IMR-90 (cell line): Measurements from ENCODE around the gene RALGAPA2. TPM values are rescaled to one million over a fixed set of nuclear protein-coding genes. Genes with fewer than 3 reads are reported as not detected.

Experiments used
- ATAC-seq: fragments of 200-7000 bp; cut with Tn5 transposase; 2 replicates; pipeline ENCODE4 v1.9.1; 2020; ENCODE audit warnings: low read depth, mild to moderate bottlenecking, moderate library complexity
- BruUV-seq: library from RNA; stranded (reverse); fragments of 400-500 nt; replicated peaks from 2 replicates; lab custom pipeline; 2021; lab: Mats Ljungman, UMichigan
- CTCF ChIA-PET: fragments of 300-600 bp; formaldehyde crosslinking; extraction: SDS; loops from one replicate; lab custom pipeline; 2021; ENCODE audit warnings: antibody characterized with exemption; lab: Yijun Ruan, JAX
- POLR2A ChIA-PET: fragments of 300-600 bp; sonication (Branson Sonifier 250); formaldehyde crosslinking; loops from one replicate; lab custom pipeline; 2022; ENCODE audit warnings: antibody characterized with exemption; ENCODE audit not compliant: unreplicated experiment; lab: Charles Lee
- DNase-seq: peaks from one replicate; pipeline ENCODE4 v3.0.0; 2013
- H2AFZ ChIP-seq: replicated peaks from 2 replicates; pipeline ENCODE3; 2013; ENCODE audit warnings: low read length, mild to moderate bottlenecking; ENCODE audit not compliant: poor library complexity
- H2AK5ac ChIP-seq: 2 replicates; pipeline ENCODE4 v1.6.1; 2013; ENCODE audit warnings: low read depth, low read length, inconsistent platforms
- H2AK9ac ChIP-seq: replicated peaks from 2 replicates; pipeline ENCODE3; 2013; ENCODE audit warnings: mild to moderate bottlenecking, low read depth, low read length, moderate library complexity; ENCODE audit not compliant: poor library complexity
- H2BK120ac ChIP-seq: 2 replicates; pipeline ENCODE4 v1.6.1; 2013; ENCODE audit warnings: low read depth, low read length, inconsistent platforms
- H2BK15ac ChIP-seq: 3 replicates; pipeline ENCODE4 v1.6.1; 2013; ENCODE audit warnings: low read depth, low read length, inconsistent platforms
- H2BK20ac ChIP-seq: 2 replicates; pipeline ENCODE4 v1.6.1; 2013; ENCODE audit warnings: low read depth, mild to moderate bottlenecking, inconsistent platforms, low read length, moderate library complexity
- H2BK5ac ChIP-seq: 2 replicates; pipeline ENCODE4 v1.6.1; 2013; ENCODE audit warnings: mild to moderate bottlenecking, low read depth, low read length, inconsistent platforms; ENCODE audit not compliant: poor library complexity, severe bottlenecking
- H3K14ac ChIP-seq: replicated peaks from 2 replicates; pipeline ENCODE4 v1.6.1; 2013; ENCODE audit warnings: low read depth, low read length, inconsistent platforms
- H3K18ac ChIP-seq: 2 replicates; pipeline ENCODE4 v1.6.1; 2013; ENCODE audit warnings: low read depth, low read length, control low read depth
- H3K23ac ChIP-seq: 2 replicates; pipeline ENCODE4 v1.6.1; 2013; ENCODE audit warnings: low read depth, low read length, inconsistent platforms
- H3K27ac ChIP-seq: 2 replicates; pipeline ENCODE4 v1.5.1; 2013; ENCODE audit warnings: mild to moderate bottlenecking, control low read depth, low read length; ENCODE audit not compliant: insufficient read depth
- H3K27me3 ChIP-seq: 2 replicates; pipeline ENCODE4 v1.6.1; 2013; ENCODE audit warnings: low read length; ENCODE audit not compliant: control insufficient read depth, insufficient read depth
- H3K36me3 ChIP-seq: 2 replicates; pipeline ENCODE4 v1.6.1; 2013; ENCODE audit warnings: low read length, mixed read lengths; ENCODE audit not compliant: control insufficient read depth, insufficient read depth
- H3K4ac ChIP-seq: 2 replicates; pipeline ENCODE4 v1.6.1; 2013; ENCODE audit warnings: low read depth, low read length, inconsistent platforms
- H3K4me1 ChIP-seq: 2 replicates; pipeline ENCODE4 v1.6.1; 2013; ENCODE audit warnings: low read length, mixed read lengths; ENCODE audit not compliant: control insufficient read depth, insufficient read depth
- H3K4me2 ChIP-seq: 2 replicates; pipeline ENCODE4 v1.6.1; 2013; ENCODE audit warnings: low read depth, mild to moderate bottlenecking, control low read depth, low read length, moderate library complexity
- H3K4me3 ChIP-seq: 2 replicates; pipeline ENCODE4 v1.5.1; 2013; ENCODE audit warnings: low read depth, mild to moderate bottlenecking, control low read depth, low read length, moderate library complexity; ENCODE audit not compliant: insufficient read depth
- H3K56ac ChIP-seq: 2 replicates; pipeline ENCODE4 v1.6.1; 2013; ENCODE audit warnings: low read length, inconsistent platforms; ENCODE audit not compliant: insufficient read depth; ENCODE audit errors: extremely low read depth
- H3K79me1 ChIP-seq, 2 experiments: 2 replicates each; pipeline ENCODE4 v1.6.1; 2013; ENCODE audit warnings: low read length in 2 of 2, inconsistent platforms in 1 of 2, low read depth in 1 of 2
- H3K9ac ChIP-seq: 2 replicates; pipeline ENCODE4 v1.6.1; 2013; ENCODE audit warnings: low read depth, low read length, control low read depth
- H3K9me1 ChIP-seq: 2 replicates; pipeline ENCODE4 v1.6.1; 2013; ENCODE audit warnings: low read length, inconsistent platforms; ENCODE audit not compliant: insufficient read depth
- H3K9me3 ChIP-seq: 2 replicates; pipeline ENCODE4 v1.6.1; 2013; ENCODE audit warnings: low read length; ENCODE audit not compliant: control insufficient read depth, insufficient read depth
- H4K20me1 ChIP-seq: 2 replicates; pipeline ENCODE4 v1.6.1; 2013; ENCODE audit warnings: low read length, inconsistent platforms; ENCODE audit not compliant: insufficient read depth
- H4K5ac ChIP-seq: 2 replicates; pipeline ENCODE4 v1.6.1; 2013; ENCODE audit warnings: mild to moderate bottlenecking, low read depth, low read length, control low read depth
- H4K8ac ChIP-seq, 2 experiments: 2 replicates each; pipeline ENCODE4 v1.6.1; 2013; ENCODE audit warnings: low read depth in 2 of 2, low read length in 2 of 2, control low read depth in 1 of 2, inconsistent platforms in 1 of 2
- H4K91ac ChIP-seq: 2 replicates; pipeline ENCODE4 v1.6.1; 2013; ENCODE audit warnings: low read depth, low read length, inconsistent platforms; ENCODE audit not compliant: insufficient read depth
- BHLHE40 ChIP-seq: fragments of 150-350 bp; IDR thresholded peaks from 2 replicates; pipeline ENCODE4 v1.6.1; 2016; ENCODE audit warnings: mild to moderate bottlenecking, low read depth, low read length
- CEBPB ChIP-seq: IDR thresholded peaks from 2 replicates; pipeline ENCODE4 v1.6.1; 2012; ENCODE audit warnings: low read depth, low read length, improper control_type of control experiment
- CHD1 ChIP-seq: IDR thresholded peaks from 2 replicates; pipeline ENCODE4 v1.6.1; 2012; ENCODE audit warnings: low read depth, low read length, improper control_type of control experiment
- FOS ChIP-seq: fragments of 150-350 bp; IDR thresholded peaks from 2 replicates; pipeline ENCODE4 v1.6.1; 2016; ENCODE audit warnings: low read depth, low read length
- MAFK ChIP-seq: IDR thresholded peaks from 2 replicates; pipeline ENCODE4 v1.6.1; 2012; ENCODE audit warnings: low read depth, low read length, improper control_type of control experiment
- MAZ ChIP-seq: IDR thresholded peaks from 2 replicates; pipeline ENCODE4 v1.6.1; 2012; ENCODE audit warnings: low read depth, mild to moderate bottlenecking, low read length, improper control_type of control experiment, moderate library complexity, borderline replicate concordance
- MXI1 ChIP-seq: IDR thresholded peaks from 2 replicates; pipeline ENCODE4 v1.6.1; 2012; ENCODE audit warnings: low read depth, mild to moderate bottlenecking, low read length, moderate library complexity, borderline replicate concordance
- NFE2L2 ChIP-seq: fragments of 150-350 bp; IDR thresholded peaks from 2 replicates; pipeline ENCODE4 v1.6.1; 2016; ENCODE audit warnings: low read depth, mild to moderate bottlenecking, low read length
- POLR2A ChIP-seq: IDR thresholded peaks from 2 replicates; pipeline ENCODE4 v1.6.1; 2012; ENCODE audit warnings: mild to moderate bottlenecking, low read depth, low read length
- RAD21 ChIP-seq: IDR thresholded peaks from 2 replicates; pipeline ENCODE4 v1.6.1; 2012; ENCODE audit warnings: low read length, improper control_type of control experiment
- RCOR1 ChIP-seq: IDR thresholded peaks from 2 replicates; pipeline ENCODE4 v1.6.1; 2012; ENCODE audit warnings: mild to moderate bottlenecking, low read length, improper control_type of control experiment; ENCODE audit not compliant: insufficient replicate concordance
- RFX5 ChIP-seq: IDR thresholded peaks from 2 replicates; pipeline ENCODE4 v1.8.0; 2012; ENCODE audit warnings: low read depth, mild to moderate bottlenecking, low read length, moderate library complexity
- SMC3 ChIP-seq: fragments of 150-350 bp; IDR thresholded peaks from 2 replicates; pipeline ENCODE4 v1.6.1; 2016; ENCODE audit warnings: low read depth, mild to moderate bottlenecking, antibody characterized with exemption, low read length, moderate library complexity
- WGBS, 2 experiments: methylation state at CpG; one replicate each; pipeline versions ENCODE4 v1.1.5 to v1.1.7; 2013; ENCODE audit warnings: missing lambda C conversion rate in 2 of 2; ENCODE audit not compliant: insufficient read length in 1 of 2; ENCODE audit errors: extremely low coverage in 2 of 2; 5-methylcytosine and 5-hydroxymethylcytosine counted together
- dilution Hi-C: fragments of 300-500 bp; cut with HindIII; formaldehyde crosslinking; loops from one replicate; pipeline ENCODE4 v1.14.3; 2018; ENCODE audit warnings: low sequenced_read_pairs; ENCODE audit not compliant: unreplicated experiment
- in situ Hi-C: fragments of 300-500 bp; cut with MboI; formaldehyde crosslinking; loops from 3 replicates; pipeline ENCODE4 v1.14.3; 2019; ENCODE audit warnings: low sequenced_read_pairs, inconsistent platforms, mixed read lengths
- intact Hi-C: fragments of 100-400 bp; cut with micrococcal nuclease; formaldehyde crosslinking; loops from 2 replicates; pipeline ENCODE4 v1.10.0; 2022
- polyA plus RNA-seq, 3 experiments: library from polyadenylated mRNA; depleted of rRNA; stranded (reverse); fragments of >200 nt; gene quantifications; 2 replicates each; pipeline ENCODE4 v1.2.3, GENCODE V29; 2012; ENCODE audit warnings: low replicate concordance in 1 of 3
- total RNA-seq: library from RNA; depleted of rRNA; stranded (reverse); fragments of >200 nt; gene quantifications from 2 replicates; pipeline ENCODE4 v1.2.3, GENCODE V29; 2012
- TF ChIP-seq, protein P1 (sequence below): conservative IDR thresholded peaks from 2 replicates; pipeline ENCODE4 v1.5.1; 2012; ENCODE audit warnings: mild to moderate bottlenecking, low read depth, low read length, improper control_type of control experiment
- TF ChIP-seq, protein P2 (sequence below): fragments of 150-350 bp; IDR thresholded peaks from 2 replicates; pipeline ENCODE4 v1.6.1; 2016; ENCODE audit warnings: low read depth, mild to moderate bottlenecking, low read length, moderate library complexity, borderline replicate concordance
- TF ChIP-seq, protein P3 (sequence below): fragments of 150-350 bp; IDR thresholded peaks from 2 replicates; pipeline ENCODE4 v1.6.1; 2017; ENCODE audit warnings: mild to moderate bottlenecking, antibody characterized with exemption, low read length, low read depth

RALGAPA2 gene
- total and polyA plus RNA-seq, 2 of the 4 experiments (the other 2 are of a cell fraction): 1.3 to 3.9 TPM

DNA sequence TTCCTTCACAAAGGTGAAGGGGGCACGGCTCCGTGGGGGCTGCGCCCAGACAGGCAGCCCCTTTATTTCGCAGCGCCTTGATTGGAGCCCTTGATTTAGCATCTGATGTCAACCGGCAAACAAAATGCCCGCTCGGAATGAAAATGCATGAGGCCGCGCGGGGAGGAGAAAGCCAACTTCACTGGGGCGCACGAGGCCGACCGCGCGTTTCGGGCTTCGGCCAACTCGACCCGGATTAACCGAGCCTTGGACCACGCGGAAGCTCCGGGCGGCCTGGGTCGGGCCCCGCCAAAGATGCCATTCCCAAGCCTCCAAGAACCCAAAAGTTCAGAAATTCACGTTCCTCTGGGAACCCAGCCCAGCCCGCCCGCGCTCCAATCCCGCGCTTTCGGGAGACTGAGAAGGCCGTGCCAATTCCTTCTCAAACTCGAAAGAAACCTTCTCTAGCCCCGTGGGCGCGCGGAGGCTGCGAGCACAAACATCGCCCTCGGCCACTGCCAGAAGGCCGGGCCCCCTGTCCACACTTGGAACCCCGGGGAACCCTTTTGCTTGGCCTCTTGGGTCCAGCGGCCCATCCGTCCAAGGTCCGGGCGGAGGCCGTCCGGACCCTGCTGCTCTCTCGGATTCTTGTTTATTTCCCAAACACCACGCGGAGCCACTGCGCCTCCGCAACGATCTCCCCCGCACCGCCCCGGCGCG, 345.4 kb downstream of the RALGAPA2 start:
- H2BK5ac ChIP-seq: no peak overlapping the region
- H3K18ac ChIP-seq: no peak overlapping the region
- H3K36me3 ChIP-seq: no peaks in the 10 kb centered on the region
- no peak overlapping the region for H2AFZ ChIP-seq
- peaks cover 95% of the 10 kb centered on the region for H3K27me3 ChIP-seq
- dilution Hi-C loops: no loop called here
- H3K9me1 ChIP-seq: no peaks in the 10 kb centered on the region
- intact Hi-C loops: no loop called here
- in situ Hi-C loops: no loop called here
- no peak overlapping the region for H3K4me3 ChIP-seq
- TF ChIP-seq RAD21 (no peak), MXI1 (no peak), MAFK (no peak), POLR2A (no peak), NFE2L2 (no peak), BHLHE40 (no peak), RCOR1 (no peak), CHD1 (no peak), FOS (no peak), RFX5 (no peak), CEBPB (no peak), MAZ (no peak), SMC3 (no peak)
- TF ChIP-seq, protein P1, sequence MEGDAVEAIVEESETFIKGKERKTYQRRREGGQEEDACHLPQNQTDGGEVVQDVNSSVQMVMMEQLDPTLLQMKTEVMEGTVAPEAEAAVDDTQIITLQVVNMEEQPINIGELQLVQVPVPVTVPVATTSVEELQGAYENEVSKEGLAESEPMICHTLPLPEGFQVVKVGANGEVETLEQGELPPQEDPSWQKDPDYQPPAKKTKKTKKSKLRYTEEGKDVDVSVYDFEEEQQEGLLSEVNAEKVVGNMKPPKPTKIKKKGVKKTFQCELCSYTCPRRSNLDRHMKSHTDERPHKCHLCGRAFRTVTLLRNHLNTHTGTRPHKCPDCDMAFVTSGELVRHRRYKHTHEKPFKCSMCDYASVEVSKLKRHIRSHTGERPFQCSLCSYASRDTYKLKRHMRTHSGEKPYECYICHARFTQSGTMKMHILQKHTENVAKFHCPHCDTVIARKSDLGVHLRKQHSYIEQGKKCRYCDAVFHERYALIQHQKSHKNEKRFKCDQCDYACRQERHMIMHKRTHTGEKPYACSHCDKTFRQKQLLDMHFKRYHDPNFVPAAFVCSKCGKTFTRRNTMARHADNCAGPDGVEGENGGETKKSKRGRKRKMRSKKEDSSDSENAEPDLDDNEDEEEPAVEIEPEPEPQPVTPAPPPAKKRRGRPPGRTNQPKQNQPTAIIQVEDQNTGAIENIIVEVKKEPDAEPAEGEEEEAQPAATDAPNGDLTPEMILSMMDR: no peak
- TF ChIP-seq, protein P2, sequence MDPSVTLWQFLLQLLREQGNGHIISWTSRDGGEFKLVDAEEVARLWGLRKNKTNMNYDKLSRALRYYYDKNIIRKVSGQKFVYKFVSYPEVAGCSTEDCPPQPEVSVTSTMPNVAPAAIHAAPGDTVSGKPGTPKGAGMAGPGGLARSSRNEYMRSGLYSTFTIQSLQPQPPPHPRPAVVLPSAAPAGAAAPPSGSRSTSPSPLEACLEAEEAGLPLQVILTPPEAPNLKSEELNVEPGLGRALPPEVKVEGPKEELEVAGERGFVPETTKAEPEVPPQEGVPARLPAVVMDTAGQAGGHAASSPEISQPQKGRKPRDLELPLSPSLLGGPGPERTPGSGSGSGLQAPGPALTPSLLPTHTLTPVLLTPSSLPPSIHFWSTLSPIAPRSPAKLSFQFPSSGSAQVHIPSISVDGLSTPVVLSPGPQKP: no peak
- TF ChIP-seq, protein P3, sequence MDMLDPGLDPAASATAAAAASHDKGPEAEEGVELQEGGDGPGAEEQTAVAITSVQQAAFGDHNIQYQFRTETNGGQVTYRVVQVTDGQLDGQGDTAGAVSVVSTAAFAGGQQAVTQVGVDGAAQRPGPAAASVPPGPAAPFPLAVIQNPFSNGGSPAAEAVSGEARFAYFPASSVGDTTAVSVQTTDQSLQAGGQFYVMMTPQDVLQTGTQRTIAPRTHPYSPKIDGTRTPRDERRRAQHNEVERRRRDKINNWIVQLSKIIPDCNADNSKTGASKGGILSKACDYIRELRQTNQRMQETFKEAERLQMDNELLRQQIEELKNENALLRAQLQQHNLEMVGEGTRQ: no peak
- 2% methylated on average over 24 of the region's 63 CpGs; no CpG with 5 or more reads in 1 of the 2 experiments for WGBS, 2 experiments
- no peak overlapping the region for H4K91ac ChIP-seq
- H4K20me1 ChIP-seq: no peaks in the 10 kb centered on the region
- no peak overlapping the region for H3K27ac ChIP-seq
- H2BK15ac ChIP-seq: no peak overlapping the region
- H3K4ac ChIP-seq: no peak overlapping the region
- DNase-seq (no peak), ATAC-seq (no peak)
- H3K9ac ChIP-seq: no peak overlapping the region
- no peak overlapping the region for H4K8ac ChIP-seq
- no peak overlapping the region for H3K14ac ChIP-seq
- no peak overlapping the region for H2BK20ac ChIP-seq
- no peak overlapping the region for H3K23ac ChIP-seq
- POLR2A ChIA-PET: no interaction called here
- no TSS peak for BruUV-seq
- no peak overlapping the region for H2AK5ac ChIP-seq
- H3K4me1 ChIP-seq: peaks cover 2% of the 10 kb centered on the region; the same call in 1 of the 2 replicates
- no peaks in the 10 kb centered on the region for H3K79me1 ChIP-seq
- H3K56ac ChIP-seq: no peak overlapping the region
- no peak overlapping the region for H4K5ac ChIP-seq
- peaks cover 3% of the 10 kb centered on the region; the same call in 1 of the 2 replicates for H3K9me3 ChIP-seq
- H2AK9ac ChIP-seq: no peak overlapping the region
- H3K4me2 ChIP-seq: no peak overlapping the region
- H2BK120ac ChIP-seq: no peak overlapping the region
- CTCF ChIA-PET: interaction anchor here (0.6 to 0.7 kb wide), 2 partner anchors 36 to 107 kb away, joined by 3 read pairs; no protein-coding TSS in a partner anchor
